DLD1 (cell line): ENCODE data around the gene AUNIP.
"Not testable (repeated sequence)": the region's sequence is repeated elsewhere in the genome, so short reads cannot be mapped to it uniquely, and the experiment has no call there.

Source experiments
- in situ Hi-C: cut with HindIII; loops from 2 replicates; pipeline ENCODE4 v1.10.0; 2017; ENCODE audit warnings: low sequenced_read_pairs

Gene AUNIP

GRCh38 chr1:25867210-25867991 is 8.1 kb upstream of the AUNIP start:
- in situ Hi-C loops = no loop called here

GRCh38 chr1:25866288-25866687 is 7.0 kb upstream of the AUNIP start:
- in situ Hi-C loops = no loop called here

- in situ Hi-C loops = no loop called here
These were observed 5.2 kb upstream of the AUNIP start for GRCh38 chr1:25864434-25864833.

- in situ Hi-C loops = no loop called here
These were observed 4.4 kb upstream of the AUNIP start for GRCh38 chr1:25863486-25864262.

GRCh38 chr1:25862785-25863485 is 3.7 kb upstream of the AUNIP start:
- in situ Hi-C loops = no loop called here

- in situ Hi-C loops = no loop called here
These were observed 2.3 kb upstream of the AUNIP start for GRCh38 chr1:25861316-25862286.

GRCh38 chr1:25858494-25858893 is 763 bp downstream of the AUNIP start:
- in situ Hi-C loops = no loop called here

GRCh38 chr1:25856856-25857255 is 2.4 kb downstream of the AUNIP start:
- in situ Hi-C loops = no loop called here

GRCh38 chr1:25854554-25854953 is 4.7 kb downstream of the AUNIP start:
- in situ Hi-C loops = no loop called here

- in situ Hi-C loops = no loop called here
These were observed 10.7 kb downstream of the AUNIP start for GRCh38 chr1:25848531-25848930.

GRCh38 chr1:25847929-25848328 is 11.3 kb downstream of the AUNIP start:
- in situ Hi-C loops = no loop called here

- in situ Hi-C loops = no loop called here
These were observed 13.6 kb downstream of the AUNIP start for GRCh38 chr1:25845664-25846063.

- in situ Hi-C loops = no loop called here
These were observed 14.5 kb downstream of the AUNIP start for GRCh38 chr1:25844536-25845337.

GRCh38 chr1:25843483-25843882 is 15.8 kb downstream of the AUNIP start:
- in situ Hi-C loops = no loop called here

- in situ Hi-C loops = not testable (repeated sequence)
These were observed 19.4 kb downstream of the AUNIP start for GRCh38 chr1:25839808-25840207.

GRCh38 chr1:25837262-25837875 is 21.9 kb downstream of the AUNIP start:
- in situ Hi-C loops = no loop called here

- in situ Hi-C loops = no loop called here
These were observed 22.6 kb downstream of the AUNIP start for GRCh38 chr1:25836695-25837094.

GRCh38 chr1:25834894-25835293 is 24.4 kb downstream of the AUNIP start:
- in situ Hi-C loops = no loop called here

- in situ Hi-C loops = no loop called here
These were observed 26.1 kb downstream of the AUNIP start for GRCh38 chr1:25833158-25833557.
